Activated CD8-positive, alpha-beta memory T cell treated with anti-CD3 and anti-CD28 coated beads, Interleukin-2, amount 10 ng/mL, durations not matched to agents 7 days and 5 days (primary cell): ENCODE measurements around the gene VPS45. TPM values are rescaled to one million over a fixed set of nuclear protein-coding genes. Genes with fewer than 3 reads are reported as not detected.
"Not testable (repeated sequence)": the region's sequence is repeated elsewhere in the genome, so short reads cannot be mapped to it uniquely, and the experiment has no call there.

Source experiments
- ATAC-seq: fragments of 150-1000 bp; cut with Tn5 transposase; one replicate; pipeline ENCODE4 v1.10.0; 2021; ENCODE audit warnings: moderate library complexity
- CTCF ChIA-PET: fragments of 350-600 bp; sonication (Branson Sonifier 250); formaldehyde crosslinking; loops from one replicate; lab custom pipeline; 2021; ENCODE audit warnings: antibody characterized with exemption; lab: Charles Lee
- DNase-seq: peaks from one replicate; pipeline ENCODE4 v3.0.0-alpha.2; 2020
- H3K27ac Mint-ChIP-seq: one replicate; pipeline ENCODE4 v1.8.0; 2021; ENCODE audit warnings: mild to moderate bottlenecking, mixed read lengths
- H3K27me3 Mint-ChIP-seq: one replicate; pipeline ENCODE4 v1.8.0; 2021; ENCODE audit warnings: mixed read lengths
- H3K36me3 Mint-ChIP-seq: one replicate; pipeline ENCODE4 v1.8.0; 2021; ENCODE audit warnings: mild to moderate bottlenecking, mixed read lengths
- H3K4me1 Mint-ChIP-seq: one replicate; pipeline ENCODE4 v1.8.0; 2021; ENCODE audit warnings: mixed read lengths
- H3K4me3 Mint-ChIP-seq: one replicate; pipeline ENCODE4 v1.8.0; 2021; ENCODE audit warnings: mild to moderate bottlenecking, moderate library complexity, mixed read lengths
- H3K9me3 Mint-ChIP-seq: one replicate; pipeline ENCODE4 v1.8.0; 2022; ENCODE audit warnings: low read depth, mixed read lengths
- total RNA-seq, 2 experiments: library from RNA; stranded (reverse); gene quantifications; one replicate each; pipeline ENCODE4 v1.2.3, GENCODE V29; 2021

VPS45 gene
- total RNA-seq, 2 experiments from 2014 or later, result 34.7 to 35.9 TPM

GRCh38 chr1:150168960-150169601, 101.5 kb downstream of the VPS45 start:
- DNase-seq (peak; percentile 76), ATAC-seq (peak; percentile 70)
- H3K4me1 Mint-ChIP-seq, result peaks cover 19% of the 10 kb centered on the region
- H3K36me3 Mint-ChIP-seq, result no peaks in the 10 kb centered on the region
- no peak overlapping the region for H3K4me3 Mint-ChIP-seq
- H3K27ac Mint-ChIP-seq, result no peak overlapping the region
- no peaks in the 10 kb centered on the region for H3K27me3 Mint-ChIP-seq
- no peaks in the 10 kb centered on the region for H3K9me3 Mint-ChIP-seq
- CTCF ChIA-PET, result interaction anchor here (0.6 to 26.8 kb wide), 22 partner anchors 8 to 281 kb away, joined by 3 to 424 read pairs (median 4); partner anchors contain the start of gene VPS45

- CTCF ChIA-PET, result interaction anchor here (1.1 to 26.8 kb wide), 2 partner anchors 100 to 210 kb away, joined by 3 to 424 read pairs; partner anchors contain the start of gene VPS45
- no peak overlapping the region for H3K4me3 Mint-ChIP-seq
- H3K27ac Mint-ChIP-seq, result no peak overlapping the region
- ATAC-seq (no peak), DNase-seq (no peak)
- no peaks in the 10 kb centered on the region for H3K27me3 Mint-ChIP-seq
- peaks cover 2% of the 10 kb centered on the region for H3K4me1 Mint-ChIP-seq
- no peaks in the 10 kb centered on the region for H3K9me3 Mint-ChIP-seq
- no peaks in the 10 kb centered on the region for H3K36me3 Mint-ChIP-seq
Observed at GRCh38 chr1:150171801-150172200, 104.2 kb downstream of the VPS45 start.

DNA sequence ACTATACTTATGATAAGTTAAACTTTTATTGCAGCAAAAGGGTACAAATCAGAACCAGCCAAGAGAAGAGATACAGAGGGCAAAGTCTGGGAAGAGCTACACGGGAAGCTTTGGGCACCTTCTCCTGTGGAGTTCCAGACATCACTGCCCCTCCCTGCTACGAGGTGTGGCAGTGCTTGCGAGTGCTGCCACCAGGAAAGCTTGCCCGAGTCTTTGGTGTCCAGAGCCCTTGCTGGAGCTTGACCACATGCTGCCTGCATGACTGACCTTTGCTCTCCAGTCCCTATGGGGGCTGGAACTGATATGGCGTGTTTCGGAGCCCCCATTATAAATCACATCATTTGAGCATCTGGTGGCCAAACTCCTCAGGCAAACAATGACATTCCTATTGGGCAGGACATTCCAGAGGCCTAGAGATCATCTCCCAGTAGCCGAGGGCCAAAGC, 105.6 kb downstream of the VPS45 start:
- Mint-ChIP-seq H3K36me3 (no peaks in the 10 kb centered on the region), H3K27ac (no peak overlapping the region), H3K4me3 (no peak overlapping the region), H3K4me1 (peaks cover 2% of the 10 kb centered on the region), H3K9me3 (no peaks in the 10 kb centered on the region), H3K27me3 (no peaks in the 10 kb centered on the region)
- CTCF ChIA-PET, result interaction anchor here (1.1 to 26.8 kb wide), 3 partner anchors 14 to 102 kb away, joined by 3 to 424 read pairs (median 20); partner anchors contain the start of gene VPS45
- ATAC-seq, result no peak
- no peak for DNase-seq

GRCh38 chr1:150176593-150176992, 109.0 kb downstream of the VPS45 start:
- no peak overlapping the region for H3K4me3 Mint-ChIP-seq
- H3K4me1 Mint-ChIP-seq, result peaks cover 2% of the 10 kb centered on the region

GRCh38 chr1:150178548-150178947, 111.0 kb downstream of the VPS45 start:
- DNase-seq, result no peak
- CTCF ChIA-PET, result interaction anchor here (0.9 to 2.8 kb wide), 5 partner anchors 8 to 216 kb away, joined by 3 to 8 read pairs (median 4); no protein-coding TSS in a partner anchor
- Mint-ChIP-seq H3K36me3 (no peaks in the 10 kb centered on the region), H3K4me3 (no peak overlapping the region), H3K27me3 (no peaks in the 10 kb centered on the region), H3K4me1 (peaks cover 6% of the 10 kb centered on the region), H3K27ac (no peak overlapping the region), H3K9me3 (no peaks in the 10 kb centered on the region)
- no peak for ATAC-seq

More at GRCh38 chr1:150176593-150176992, 109.0 kb downstream of the VPS45 start:
- Mint-ChIP-seq H3K36me3 (no peaks in the 10 kb centered on the region), H3K9me3 (no peaks in the 10 kb centered on the region), H3K27me3 (no peaks in the 10 kb centered on the region), H3K27ac (no peak overlapping the region)
- DNase-seq (no peak), ATAC-seq (no peak)
- CTCF ChIA-PET, result interaction anchor here (0.6 to 5.9 kb wide), 3 partner anchors 8 to 11 kb away, joined by 4 to 20 read pairs (median 8); no protein-coding TSS in a partner anchor

- H3K4me3 Mint-ChIP-seq, result no peak overlapping the region
- CTCF ChIA-PET, result interaction anchor here (1.3 kb wide), 1 partner anchor 218 kb away, joined by 4 read pairs; no protein-coding TSS in a partner anchor
- peaks cover 6% of the 10 kb centered on the region for H3K4me1 Mint-ChIP-seq
- ATAC-seq (no peak), DNase-seq (no peak)
- H3K27ac Mint-ChIP-seq, result no peak overlapping the region
- no peaks in the 10 kb centered on the region for H3K27me3 Mint-ChIP-seq
- H3K36me3 Mint-ChIP-seq, result no peaks in the 10 kb centered on the region
- H3K9me3 Mint-ChIP-seq, result no peaks in the 10 kb centered on the region
Observed at GRCh38 chr1:150179867-150180266, 112.3 kb downstream of the VPS45 start.

GRCh38 chr1:150180474-150180873, 112.9 kb downstream of the VPS45 start:
- Mint-ChIP-seq H3K36me3 (no peaks in the 10 kb centered on the region), H3K9me3 (no peaks in the 10 kb centered on the region), H3K27ac (no peak overlapping the region), H3K4me3 (no peak overlapping the region), H3K4me1 (peaks cover 6% of the 10 kb centered on the region), H3K27me3 (no peaks in the 10 kb centered on the region)
- ATAC-seq, result no peak
- no peak for DNase-seq
- CTCF ChIA-PET, result interaction anchor here (1.9 kb wide), 1 partner anchor 22 kb away, joined by 5 read pairs; no protein-coding TSS in a partner anchor

- ATAC-seq (no peak), DNase-seq (no peak)
- Mint-ChIP-seq H3K27ac (no peak overlapping the region), H3K4me1 (peaks cover 13% of the 10 kb centered on the region), H3K27me3 (no peaks in the 10 kb centered on the region), H3K9me3 (no peaks in the 10 kb centered on the region), H3K4me3 (no peak overlapping the region), H3K36me3 (no peaks in the 10 kb centered on the region)
- CTCF ChIA-PET, result interaction anchor here (1.9 to 2.0 kb wide), 2 partner anchors 23 to 108 kb away, joined by 5 to 8 read pairs; no protein-coding TSS in a partner anchor
Observed at GRCh38 chr1:150182247-150182646, 114.7 kb downstream of the VPS45 start.

DNA sequence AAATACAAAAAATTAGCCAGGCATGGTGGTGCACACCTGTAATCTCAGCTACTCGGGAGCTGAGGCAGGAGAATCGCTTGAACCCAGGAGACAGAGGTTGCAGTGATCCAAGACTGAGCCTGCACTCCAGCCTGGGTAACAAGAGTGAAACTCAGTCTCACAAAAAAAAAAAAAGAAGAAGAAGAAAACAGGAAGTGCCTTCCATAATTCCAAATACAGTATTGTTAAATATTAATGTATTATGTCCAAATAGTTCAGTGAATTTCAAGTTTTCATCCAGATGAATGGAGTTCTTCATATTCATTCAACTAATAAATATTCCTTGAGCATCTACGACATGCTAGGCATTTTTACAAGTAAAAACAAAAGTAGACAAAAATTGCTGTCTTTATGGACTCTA, 115.5 kb downstream of the VPS45 start:
- H3K27me3 Mint-ChIP-seq, result peaks cover 4% of the 10 kb centered on the region
- ATAC-seq (no peak), DNase-seq (no peak)
- CTCF ChIA-PET, result interaction anchor here (1.2 to 1.6 kb wide), 2 partner anchors 17 to 111 kb away, joined by 3 to 5 read pairs; no protein-coding TSS in a partner anchor
- no peaks in the 10 kb centered on the region for H3K36me3 Mint-ChIP-seq
- no peaks in the 10 kb centered on the region for H3K9me3 Mint-ChIP-seq
- H3K4me1 Mint-ChIP-seq, result peaks cover 20% of the 10 kb centered on the region
- no peak overlapping the region for H3K27ac Mint-ChIP-seq
- H3K4me3 Mint-ChIP-seq, result no peak overlapping the region

- ATAC-seq (no peak), DNase-seq (no peak)
- no peak overlapping the region for H3K4me3 Mint-ChIP-seq
- H3K27me3 Mint-ChIP-seq, result peaks cover 4% of the 10 kb centered on the region
- no peaks in the 10 kb centered on the region for H3K36me3 Mint-ChIP-seq
- no peaks in the 10 kb centered on the region for H3K9me3 Mint-ChIP-seq
- CTCF ChIA-PET, result interaction anchor here (1.1 to 3.2 kb wide), 4 partner anchors 17 to 187 kb away, joined by 3 to 80 read pairs (median 11); no protein-coding TSS in a partner anchor
- peaks cover 20% of the 10 kb centered on the region for H3K4me1 Mint-ChIP-seq
- no peak overlapping the region for H3K27ac Mint-ChIP-seq
Observed at GRCh38 chr1:150185481-150185880, 117.9 kb downstream of the VPS45 start.

DNA sequence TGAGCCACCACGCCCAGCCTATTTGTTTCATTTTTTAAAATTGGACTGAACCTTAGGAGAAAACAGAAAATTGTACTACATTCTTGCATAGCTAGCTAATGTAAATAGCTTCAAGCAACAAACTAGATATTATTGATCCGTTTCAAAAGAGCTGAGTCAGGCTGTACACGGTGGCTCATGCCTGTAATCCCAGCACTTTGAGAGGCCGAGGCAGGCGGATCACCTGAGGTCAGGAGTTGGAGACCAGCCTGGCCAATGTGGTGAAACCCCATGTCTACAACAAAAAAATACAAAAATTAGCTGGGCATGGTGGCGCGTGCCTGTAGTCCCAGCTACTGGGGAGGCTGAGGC, 118.8 kb downstream of the VPS45 start:
- H3K27ac Mint-ChIP-seq, H3K4me3 Mint-ChIP-seq, DNase-seq, ATAC-seq, H3K36me3 Mint-ChIP-seq, H3K27me3 Mint-ChIP-seq, H3K9me3 Mint-ChIP-seq: not testable (repeated sequence)
- H3K4me1 Mint-ChIP-seq, result peaks cover 20% of the 10 kb centered on the region
- CTCF ChIA-PET, result interaction anchor here (0.7 to 3.2 kb wide), 41 partner anchors 8 to 295 kb away, joined by 3 to 80 read pairs (median 5); partner anchors contain the start of genes OTUD7B and PLEKHO1

GRCh38 chr1:150186789-150187559, 119.4 kb downstream of the VPS45 start:
- Mint-ChIP-seq H3K27ac (peak overlapping the region; percentile 33), H3K27me3 (peaks cover 4% of the 10 kb centered on the region), H3K9me3 (no peaks in the 10 kb centered on the region), H3K4me1 (peaks cover 14% of the 10 kb centered on the region), H3K36me3 (no peaks in the 10 kb centered on the region), H3K4me3 (peak overlapping the region; percentile 31)
- CTCF ChIA-PET, result interaction anchor here (0.6 to 3.2 kb wide), 62 partner anchors 8 to 913 kb away, joined by 3 to 80 read pairs (median 4); partner anchors contain the start of genes OTUD7B, PLEKHO1 and RPRD2
- DNase-seq (no peak), ATAC-seq (peak; percentile 67)

GRCh38 chr1:150187560-150187931, 120.0 kb downstream of the VPS45 start:
- no peaks in the 10 kb centered on the region for H3K9me3 Mint-ChIP-seq
- peaks cover 4% of the 10 kb centered on the region for H3K27me3 Mint-ChIP-seq
- ATAC-seq (peak; percentile 49), DNase-seq (no peak)
- no peak overlapping the region for H3K27ac Mint-ChIP-seq
- no peaks in the 10 kb centered on the region for H3K36me3 Mint-ChIP-seq
- H3K4me3 Mint-ChIP-seq, result no peak overlapping the region
- CTCF ChIA-PET, result interaction anchor here (0.7 to 3.2 kb wide), 48 partner anchors 11 to 912 kb away, joined by 3 to 80 read pairs (median 5); partner anchors contain the start of genes PLEKHO1 and RPRD2
- peaks cover 14% of the 10 kb centered on the region for H3K4me1 Mint-ChIP-seq
